Endothelial cell of umbilical vein (primary cell): Measurements from ENCODE around the gene SMPDL3B. TPM values are rescaled to one million over a fixed set of nuclear protein-coding genes. Genes with fewer than 3 reads are reported as not detected.

Experiments used
- BruUV-seq: library from RNA; stranded (reverse); fragments of 400-500 nt; replicated peaks from 2 replicates; lab custom pipeline; 2021; lab: Mats Ljungman, UMichigan
- CTCF ChIA-PET: fragments of 300-600, 350-600 bp; sonication (Branson Sonifier 250); formaldehyde crosslinking; loops from one replicate; lab custom pipeline; 2021; ENCODE audit warnings: antibody characterized with exemption, inconsistent platforms; lab: Charles Lee
- POLR2A ChIA-PET: fragments of 300-600, 350-600 bp; sonication (Branson Sonifier 250); formaldehyde crosslinking; loops from one replicate; lab custom pipeline; 2021; ENCODE audit warnings: antibody characterized with exemption, inconsistent platforms; lab: Charles Lee
- DNase-seq: peaks from one replicate; pipeline ENCODE4 v3.0.0-alpha.2; 2011; ENCODE audit warnings: low read depth, low spot score
- FAIRE-seq: peaks from 2 replicates; lab custom pipeline; 2011; peaks lifted over from hg19 to GRCh38; lab: Jason Lieb, UNC
- H2AFZ ChIP-seq: 2 replicates; pipeline ENCODE4 v1.6.0; 2012; ENCODE audit warnings: low read depth, low read length, control low read depth, inconsistent platforms
- H3K27ac ChIP-seq: 2 replicates; pipeline ENCODE4 v1.5.1; 2011; ENCODE audit warnings: low read depth, mild to moderate bottlenecking, control low read depth, low read length, moderate library complexity; ENCODE audit not compliant: insufficient read depth
- H3K27me3 ChIP-seq, 2 experiments: 2 replicates each; pipeline versions ENCODE4 v1.6.0 to v1.6.1; 2011; ENCODE audit warnings: low read length in 2 of 2, mixed read lengths in 1 of 2; ENCODE audit not compliant: control insufficient read depth in 2 of 2, insufficient read depth in 2 of 2
- H3K36me3 ChIP-seq, 2 experiments: 2 replicates in 1 of 2; 3 replicates in 1 of 2; pipeline ENCODE4 v1.5.1; 2011; ENCODE audit warnings: low read length in 2 of 2, mild to moderate bottlenecking in 1 of 2, moderate library complexity in 1 of 2; ENCODE audit not compliant: control insufficient read depth in 2 of 2, insufficient read depth in 2 of 2; ENCODE audit errors: extremely low read depth in 1 of 2
- H3K4me1 ChIP-seq: 3 replicates; pipeline ENCODE4 v1.5.1; 2011; ENCODE audit warnings: mild to moderate bottlenecking, low read length; ENCODE audit not compliant: control insufficient read depth, insufficient read depth; ENCODE audit errors: extremely low read depth
- H3K4me2 ChIP-seq: 2 replicates; pipeline ENCODE4 v1.6.1; 2011; ENCODE audit warnings: low read length, control low read depth, mixed read lengths; ENCODE audit not compliant: insufficient read depth
- H3K4me3 ChIP-seq, 3 experiments: fragments of 200-600 bp in 1 of 3; sonication (generic), shearing (Covaris generic) in 1 of 3; replicated peaks in 1 of 3; 2 replicates each; pipeline ENCODE4 v1.5.1; 2011 to 2016; ENCODE audit warnings: control low read depth in 3 of 3, low read length in 3 of 3, mild to moderate bottlenecking in 2 of 3, inconsistent platforms in 1 of 3, low read depth in 1 of 3, moderate library complexity in 1 of 3; ENCODE audit not compliant: insufficient read depth in 1 of 3
- H3K79me2 ChIP-seq: 2 replicates; pipeline ENCODE4 v1.6.0; 2012; ENCODE audit warnings: low read length, inconsistent platforms; ENCODE audit not compliant: control insufficient read depth, insufficient read depth
- H3K9ac ChIP-seq: replicated peaks from 2 replicates; pipeline ENCODE3; 2011; ENCODE audit warnings: low read length, control low read depth; ENCODE audit not compliant: insufficient read depth; ENCODE audit errors: extremely low read depth
- H3K9me1 ChIP-seq: replicated peaks from 3 replicates; pipeline ENCODE4 v1.6.0; 2011; ENCODE audit warnings: mild to moderate bottlenecking, low read length; ENCODE audit not compliant: control insufficient read depth, insufficient read depth; ENCODE audit errors: extremely low read depth
- H3K9me3 ChIP-seq: replicated peaks from 2 replicates; pipeline ENCODE4 v1.5.1; 2012; ENCODE audit warnings: low read length, inconsistent platforms; ENCODE audit not compliant: control insufficient read depth, insufficient read depth
- H4K20me1 ChIP-seq: replicated peaks from 2 replicates; pipeline ENCODE3; 2011; ENCODE audit warnings: mild to moderate bottlenecking, low read length; ENCODE audit not compliant: control insufficient read depth, insufficient read depth; ENCODE audit errors: extremely low read depth
- EZH2 ChIP-seq: IDR thresholded peaks from 2 replicates; pipeline ENCODE4 v1.6.1; 2012; ENCODE audit warnings: borderline replicate concordance, low read depth, mild to moderate bottlenecking, moderate library complexity, low read length, inconsistent platforms; ENCODE audit not compliant: severe bottlenecking
- FOS ChIP-seq: IDR thresholded peaks from 2 replicates; pipeline ENCODE4 v1.6.1; 2011; ENCODE audit warnings: mild to moderate bottlenecking, low read length, moderate library complexity, borderline replicate concordance; ENCODE audit not compliant: insufficient read depth
- GATA2 ChIP-seq: IDR thresholded peaks from 2 replicates; pipeline ENCODE4 v1.7.0; 2011; ENCODE audit warnings: low read depth, mild to moderate bottlenecking, moderate library complexity, mixed read lengths, low read length; ENCODE audit not compliant: insufficient read length, insufficient read depth
- MYC ChIP-seq: IDR thresholded peaks from one replicate; pipeline ENCODE4 v1.6.1; 2011; ENCODE audit warnings: mild to moderate bottlenecking, low read depth, low read length
- POLR2A ChIP-seq: IDR thresholded peaks from 2 replicates; pipeline ENCODE4 v1.6.1; 2012; ENCODE audit warnings: low read depth, mild to moderate bottlenecking, control low read depth, low read length
- POLR2AphosphoS5 ChIP-seq: IDR thresholded peaks from 2 replicates; pipeline ENCODE4 v1.6.1; 2012; ENCODE audit warnings: low read depth, mild to moderate bottlenecking, control low read depth, low read length, moderate library complexity; ENCODE audit not compliant: insufficient read depth
- dilution Hi-C: fragments of 300-500 bp; cut with MboI; formaldehyde crosslinking; loops from one replicate; pipeline ENCODE4 v1.15.0; 2019; ENCODE audit warnings: low sequenced_read_pairs; ENCODE audit not compliant: extremely low pct_ligation_motif_present
- intact Hi-C: fragments of 100-400 bp; cut with micrococcal nuclease; formaldehyde crosslinking; loops from one replicate; pipeline ENCODE4 v1.10.0; 2022
- polyA plus RNA-seq, 4 experiments: library from polyadenylated mRNA; depleted of rRNA in 3 of 4; stranded (reverse) in 3 of 4; unstranded in 1 of 4; fragments of >200 nt; gene quantifications; 2 replicates each; pipeline versions ENCODE4 v1.2.1 to v1.2.3, GENCODE V29; 2011 to 2012; ENCODE audit warnings: missing spikeins in 1 of 4
- total RNA-seq: library from RNA; stranded (reverse); gene quantifications from 2 replicates; pipeline ENCODE4 v1.2.3, GENCODE V29; 2021
- TF ChIP-seq, protein P1 (sequence below), 2 donors: IDR thresholded peaks; 1 replicate in 1 of 2; 2 replicates in 1 of 2; pipeline ENCODE4 v1.5.1; 2011; ENCODE audit warnings: low read length in 2 of 2, mild to moderate bottlenecking in 2 of 2, moderate library complexity in 2 of 2, control low read depth in 1 of 2, inconsistent platforms in 1 of 2, low read depth in 1 of 2; ENCODE audit not compliant: insufficient read depth in 1 of 2; ENCODE audit errors: extremely low read depth in 1 of 2

The SMPDL3B gene
- total and polyA plus RNA-seq, 2 donors (not counting 3 experiments of a cell fraction or from before 2014, with no cell fraction given), result 1.3 TPM; not detected in 1

- DNase-seq, result no peak
- no peak overlapping the region for H3K4me3 ChIP-seq
- no peaks in the 10 kb centered on the region for H3K9me1 ChIP-seq
- no peaks in the 10 kb centered on the region for H3K79me2 ChIP-seq
- H3K4me1 ChIP-seq, result no peaks in the 10 kb centered on the region
- H3K9ac ChIP-seq, result no peak overlapping the region
- H3K27me3 ChIP-seq, result no peaks in the 10 kb centered on the region
- H3K9me3 ChIP-seq, result no peaks in the 10 kb centered on the region
- no peak overlapping the region for H3K4me2 ChIP-seq
- POLR2A ChIA-PET, result no interaction called here
- no peak overlapping the region for H2AFZ ChIP-seq
- TF ChIP-seq, protein P1, sequence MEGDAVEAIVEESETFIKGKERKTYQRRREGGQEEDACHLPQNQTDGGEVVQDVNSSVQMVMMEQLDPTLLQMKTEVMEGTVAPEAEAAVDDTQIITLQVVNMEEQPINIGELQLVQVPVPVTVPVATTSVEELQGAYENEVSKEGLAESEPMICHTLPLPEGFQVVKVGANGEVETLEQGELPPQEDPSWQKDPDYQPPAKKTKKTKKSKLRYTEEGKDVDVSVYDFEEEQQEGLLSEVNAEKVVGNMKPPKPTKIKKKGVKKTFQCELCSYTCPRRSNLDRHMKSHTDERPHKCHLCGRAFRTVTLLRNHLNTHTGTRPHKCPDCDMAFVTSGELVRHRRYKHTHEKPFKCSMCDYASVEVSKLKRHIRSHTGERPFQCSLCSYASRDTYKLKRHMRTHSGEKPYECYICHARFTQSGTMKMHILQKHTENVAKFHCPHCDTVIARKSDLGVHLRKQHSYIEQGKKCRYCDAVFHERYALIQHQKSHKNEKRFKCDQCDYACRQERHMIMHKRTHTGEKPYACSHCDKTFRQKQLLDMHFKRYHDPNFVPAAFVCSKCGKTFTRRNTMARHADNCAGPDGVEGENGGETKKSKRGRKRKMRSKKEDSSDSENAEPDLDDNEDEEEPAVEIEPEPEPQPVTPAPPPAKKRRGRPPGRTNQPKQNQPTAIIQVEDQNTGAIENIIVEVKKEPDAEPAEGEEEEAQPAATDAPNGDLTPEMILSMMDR (IDR thresholded peaks at IDR 0.05; ENCODE audit: extremely low read depth in 1 of 2, insufficient read depth in 1 of 2, low read depth in 1 of 2, low read length in 2 of 2), result no peak
- TF ChIP-seq POLR2AphosphoS5, result no peak
- no peak for TF ChIP-seq MYC
- no peak for TF ChIP-seq FOS
- TF ChIP-seq POLR2A, result no peak
- TF ChIP-seq GATA2, result no peak
- no peak for TF ChIP-seq EZH2
- no TSS peak for BruUV-seq
- H4K20me1 ChIP-seq, result no peaks in the 10 kb centered on the region
- peaks cover 0 to 9% of the 10 kb centered on the region in 2 experiments for H3K36me3 ChIP-seq
- CTCF ChIA-PET, result interaction anchor here (0.8 kb wide), 1 partner anchor 28 kb away, joined by 3 read pairs; no protein-coding TSS in a partner anchor
- intact Hi-C loops, result no loop called here
- no peak overlapping the region for H3K27ac ChIP-seq
- dilution Hi-C loops, result no loop called here
- FAIRE-seq, result no peak
Measured at GRCh38 chr1:27885621-27886352, 49.0 kb upstream of the SMPDL3B start.
